GM23338 (cell line): ENCODE data around the gene ATP10A.

Source experiments
- POLR2AphosphoS5 ChIP-seq: IDR thresholded peaks from 2 replicates; pipeline ENCODE4 v1.6.1; 2016; ENCODE audit warnings: antibody characterized with exemption, low read depth
- TF ChIP-seq, protein P1 (sequence below): IDR thresholded peaks from one replicate; pipeline ENCODE4 v1.6.1; 2018; ENCODE audit warnings: antibody characterized with exemption; ENCODE audit not compliant: unreplicated experiment
- TF ChIP-seq, protein P2 (sequence below), 2 experiments: fragments of 200-600 bp in 1 of 2; sonication (generic) in 1 of 2; conservative IDR thresholded peaks; 2 replicates each; pipeline versions ENCODE4 v1.5.1 to v1.6.1; 2016 to 2017; ENCODE audit warnings: antibody characterized with exemption in 2 of 2, low read depth in 2 of 2, mild to moderate bottlenecking in 2 of 2, moderate library complexity in 1 of 2

GRCh38 chr15:25759421-25759820 lies 103.7 kb downstream of the ATP10A start:
- TF ChIP-seq, protein P1, sequence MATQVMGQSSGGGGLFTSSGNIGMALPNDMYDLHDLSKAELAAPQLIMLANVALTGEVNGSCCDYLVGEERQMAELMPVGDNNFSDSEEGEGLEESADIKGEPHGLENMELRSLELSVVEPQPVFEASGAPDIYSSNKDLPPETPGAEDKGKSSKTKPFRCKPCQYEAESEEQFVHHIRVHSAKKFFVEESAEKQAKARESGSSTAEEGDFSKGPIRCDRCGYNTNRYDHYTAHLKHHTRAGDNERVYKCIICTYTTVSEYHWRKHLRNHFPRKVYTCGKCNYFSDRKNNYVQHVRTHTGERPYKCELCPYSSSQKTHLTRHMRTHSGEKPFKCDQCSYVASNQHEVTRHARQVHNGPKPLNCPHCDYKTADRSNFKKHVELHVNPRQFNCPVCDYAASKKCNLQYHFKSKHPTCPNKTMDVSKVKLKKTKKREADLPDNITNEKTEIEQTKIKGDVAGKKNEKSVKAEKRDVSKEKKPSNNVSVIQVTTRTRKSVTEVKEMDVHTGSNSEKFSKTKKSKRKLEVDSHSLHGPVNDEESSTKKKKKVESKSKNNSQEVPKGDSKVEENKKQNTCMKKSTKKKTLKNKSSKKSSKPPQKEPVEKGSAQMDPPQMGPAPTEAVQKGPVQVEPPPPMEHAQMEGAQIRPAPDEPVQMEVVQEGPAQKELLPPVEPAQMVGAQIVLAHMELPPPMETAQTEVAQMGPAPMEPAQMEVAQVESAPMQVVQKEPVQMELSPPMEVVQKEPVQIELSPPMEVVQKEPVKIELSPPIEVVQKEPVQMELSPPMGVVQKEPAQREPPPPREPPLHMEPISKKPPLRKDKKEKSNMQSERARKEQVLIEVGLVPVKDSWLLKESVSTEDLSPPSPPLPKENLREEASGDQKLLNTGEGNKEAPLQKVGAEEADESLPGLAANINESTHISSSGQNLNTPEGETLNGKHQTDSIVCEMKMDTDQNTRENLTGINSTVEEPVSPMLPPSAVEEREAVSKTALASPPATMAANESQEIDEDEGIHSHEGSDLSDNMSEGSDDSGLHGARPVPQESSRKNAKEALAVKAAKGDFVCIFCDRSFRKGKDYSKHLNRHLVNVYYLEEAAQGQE, result no peak
- TF ChIP-seq, protein P2, sequence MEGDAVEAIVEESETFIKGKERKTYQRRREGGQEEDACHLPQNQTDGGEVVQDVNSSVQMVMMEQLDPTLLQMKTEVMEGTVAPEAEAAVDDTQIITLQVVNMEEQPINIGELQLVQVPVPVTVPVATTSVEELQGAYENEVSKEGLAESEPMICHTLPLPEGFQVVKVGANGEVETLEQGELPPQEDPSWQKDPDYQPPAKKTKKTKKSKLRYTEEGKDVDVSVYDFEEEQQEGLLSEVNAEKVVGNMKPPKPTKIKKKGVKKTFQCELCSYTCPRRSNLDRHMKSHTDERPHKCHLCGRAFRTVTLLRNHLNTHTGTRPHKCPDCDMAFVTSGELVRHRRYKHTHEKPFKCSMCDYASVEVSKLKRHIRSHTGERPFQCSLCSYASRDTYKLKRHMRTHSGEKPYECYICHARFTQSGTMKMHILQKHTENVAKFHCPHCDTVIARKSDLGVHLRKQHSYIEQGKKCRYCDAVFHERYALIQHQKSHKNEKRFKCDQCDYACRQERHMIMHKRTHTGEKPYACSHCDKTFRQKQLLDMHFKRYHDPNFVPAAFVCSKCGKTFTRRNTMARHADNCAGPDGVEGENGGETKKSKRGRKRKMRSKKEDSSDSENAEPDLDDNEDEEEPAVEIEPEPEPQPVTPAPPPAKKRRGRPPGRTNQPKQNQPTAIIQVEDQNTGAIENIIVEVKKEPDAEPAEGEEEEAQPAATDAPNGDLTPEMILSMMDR (conservative IDR thresholded peaks at IDR 0.05; ENCODE audit: low read depth in 2 of 2), result no peak
- no peak for TF ChIP-seq POLR2AphosphoS5
